ENCODE data around the gene TMEM151B.

TMEM151B gene

DNA sequence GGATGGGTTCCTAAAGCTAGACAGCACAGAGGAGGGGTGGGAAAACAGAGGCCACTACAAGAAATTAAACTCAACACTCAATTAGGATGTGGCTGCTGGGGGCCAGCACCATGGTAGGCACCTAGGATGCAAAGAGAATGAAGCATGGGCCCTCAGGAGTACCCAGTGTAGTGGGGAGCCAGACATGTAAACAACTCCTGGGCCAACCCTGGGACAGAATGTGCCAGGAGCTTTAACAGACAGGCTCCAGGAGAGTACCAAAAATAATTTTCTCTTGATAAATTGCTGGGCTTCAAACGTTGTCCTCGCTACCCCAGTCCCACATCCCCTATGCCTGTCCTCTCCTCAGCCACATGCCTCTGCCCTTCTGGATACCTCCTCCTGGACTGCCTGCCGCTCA is 1.7 kb downstream of the TMEM151B start:
- TF ChIP-seq, protein P1, sequence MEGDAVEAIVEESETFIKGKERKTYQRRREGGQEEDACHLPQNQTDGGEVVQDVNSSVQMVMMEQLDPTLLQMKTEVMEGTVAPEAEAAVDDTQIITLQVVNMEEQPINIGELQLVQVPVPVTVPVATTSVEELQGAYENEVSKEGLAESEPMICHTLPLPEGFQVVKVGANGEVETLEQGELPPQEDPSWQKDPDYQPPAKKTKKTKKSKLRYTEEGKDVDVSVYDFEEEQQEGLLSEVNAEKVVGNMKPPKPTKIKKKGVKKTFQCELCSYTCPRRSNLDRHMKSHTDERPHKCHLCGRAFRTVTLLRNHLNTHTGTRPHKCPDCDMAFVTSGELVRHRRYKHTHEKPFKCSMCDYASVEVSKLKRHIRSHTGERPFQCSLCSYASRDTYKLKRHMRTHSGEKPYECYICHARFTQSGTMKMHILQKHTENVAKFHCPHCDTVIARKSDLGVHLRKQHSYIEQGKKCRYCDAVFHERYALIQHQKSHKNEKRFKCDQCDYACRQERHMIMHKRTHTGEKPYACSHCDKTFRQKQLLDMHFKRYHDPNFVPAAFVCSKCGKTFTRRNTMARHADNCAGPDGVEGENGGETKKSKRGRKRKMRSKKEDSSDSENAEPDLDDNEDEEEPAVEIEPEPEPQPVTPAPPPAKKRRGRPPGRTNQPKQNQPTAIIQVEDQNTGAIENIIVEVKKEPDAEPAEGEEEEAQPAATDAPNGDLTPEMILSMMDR (IDR thresholded peaks at IDR 0.05; ENCODE audit: low read depth, low read length) = no peak
- H3K4me3 ChIP-seq (replicated peaks in 1 of 2; ENCODE audit: low read depth in 2 of 2, low read length in 2 of 2) = no peak overlapping the region
- no peak for DNase-seq (ENCODE audit: low read depth in 2 of 2)

DNA sequence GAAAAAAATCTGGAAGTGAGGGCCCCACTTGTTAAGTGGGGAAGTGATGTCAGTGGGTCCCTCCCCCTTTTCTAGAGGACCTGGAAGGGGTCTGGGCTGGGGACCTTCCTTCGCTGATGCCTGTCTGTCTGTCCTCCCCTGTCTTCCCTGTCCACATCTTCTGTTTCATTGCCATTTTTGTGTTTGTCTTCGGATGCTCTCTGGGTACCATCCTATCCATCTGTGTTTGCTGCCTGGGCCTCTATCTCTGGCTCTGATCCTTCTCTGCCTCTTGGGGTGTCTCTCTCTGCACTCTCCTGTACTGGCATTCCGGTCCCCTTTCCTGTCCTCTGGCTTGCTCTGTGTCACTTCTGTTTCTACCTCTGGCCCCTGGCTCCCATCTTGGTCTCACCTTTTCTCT is 2.3 kb downstream of the TMEM151B start:
- TF ChIP-seq, protein P1 (IDR thresholded peaks at IDR 0.05; ENCODE audit: low read depth, low read length) = no peak
- no peak overlapping the region for H3K4me3 ChIP-seq (replicated peaks in 1 of 2; ENCODE audit: low read depth in 2 of 2, low read length in 2 of 2)
- no peak for DNase-seq (ENCODE audit: low read depth in 2 of 2)

DNA sequence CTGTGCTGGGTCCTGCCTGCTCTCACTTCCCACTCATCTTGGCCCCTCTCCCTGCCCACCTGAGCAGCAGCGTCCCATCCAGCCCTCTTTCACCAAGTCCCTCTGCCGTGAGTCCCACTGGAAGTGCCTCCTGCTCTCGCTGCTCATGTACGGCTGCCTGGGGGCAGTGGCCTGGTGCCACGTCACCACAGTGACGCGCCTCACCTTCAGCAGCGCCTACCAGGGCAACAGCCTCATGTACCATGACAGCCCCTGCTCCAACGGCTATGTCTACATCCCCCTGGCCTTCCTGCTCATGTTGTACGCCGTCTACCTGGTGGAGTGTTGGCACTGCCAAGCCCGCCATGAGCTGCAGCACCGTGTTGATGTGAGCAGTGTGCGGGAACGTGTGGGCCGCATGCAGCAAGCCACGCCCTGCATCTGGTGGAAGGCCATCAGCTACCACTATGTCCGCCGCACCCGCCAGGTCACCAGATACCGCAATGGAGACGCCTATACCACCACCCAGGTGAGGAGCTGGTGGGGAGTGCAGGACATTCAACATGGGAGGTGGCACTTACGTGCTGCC is 2.8 kb downstream of the TMEM151B start:
- DNase-seq (ENCODE audit: low read depth in 2 of 2) = no peak

DNA sequence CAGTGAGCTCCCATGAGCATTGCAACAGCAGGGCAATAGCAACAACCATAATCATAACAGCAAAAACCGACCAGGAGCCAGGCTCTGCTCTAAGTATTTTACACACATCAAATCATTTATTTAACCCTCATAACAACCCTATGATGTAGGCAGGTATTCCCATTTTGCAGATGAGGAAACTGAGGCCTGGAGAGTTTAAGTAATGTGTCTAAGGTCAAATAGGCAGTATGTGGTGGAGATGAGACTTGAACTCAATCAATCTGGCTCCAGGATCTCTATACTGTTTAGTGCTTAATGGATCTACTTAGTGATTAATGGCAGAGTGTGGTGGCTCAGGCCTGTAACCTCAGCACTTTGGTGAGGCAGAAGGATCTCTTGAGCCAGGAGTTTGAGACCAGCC is 3.4 kb downstream of the TMEM151B start:
- no peak overlapping the region for H3K4me3 ChIP-seq (replicated peaks in 1 of 2; ENCODE audit: low read depth in 2 of 2, low read length in 2 of 2)
- TF ChIP-seq, protein P1 (IDR thresholded peaks at IDR 0.05; ENCODE audit: low read depth, low read length) = no peak
- no peak for DNase-seq (ENCODE audit: low read depth in 2 of 2)

More for the DNA sequence above, 2.8 kb downstream of the TMEM151B start:
- no peak overlapping the region for H3K4me3 ChIP-seq (replicated peaks in 1 of 2; ENCODE audit: low read depth in 2 of 2, low read length in 2 of 2)
- TF ChIP-seq, protein P1 (IDR thresholded peaks at IDR 0.05; ENCODE audit: low read depth, low read length) = no peak

DNA sequence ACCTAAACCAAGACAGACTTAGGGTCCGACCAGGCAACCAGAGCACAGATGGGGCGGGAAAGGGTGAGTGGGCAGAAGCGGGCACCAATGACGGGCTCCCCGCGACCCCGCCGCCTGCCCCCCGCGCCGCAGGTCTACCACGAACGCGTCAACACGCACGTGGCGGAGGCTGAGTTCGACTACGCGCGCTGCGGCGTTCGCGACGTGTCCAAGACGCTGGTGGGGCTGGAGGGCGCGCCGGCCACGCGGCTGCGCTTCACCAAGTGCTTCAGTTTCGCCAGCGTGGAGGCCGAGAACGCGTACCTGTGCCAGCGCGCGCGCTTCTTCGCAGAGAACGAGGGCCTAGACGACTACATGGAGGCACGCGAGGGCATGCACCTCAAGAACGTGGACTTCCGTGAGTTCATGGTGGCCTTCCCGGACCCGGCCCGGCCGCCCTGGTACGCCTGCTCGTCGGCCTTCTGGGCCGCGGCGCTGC is 5.1 kb downstream of the TMEM151B start:
- H3K4me3 ChIP-seq (replicated peaks in 1 of 2; ENCODE audit: low read depth in 2 of 2, low read length in 2 of 2) = no peak overlapping the region
- DNase-seq (ENCODE audit: low read depth in 2 of 2) = no peak
- TF ChIP-seq, protein P1 (IDR thresholded peaks at IDR 0.05; ENCODE audit: low read depth, low read length) = no peak

DNA sequence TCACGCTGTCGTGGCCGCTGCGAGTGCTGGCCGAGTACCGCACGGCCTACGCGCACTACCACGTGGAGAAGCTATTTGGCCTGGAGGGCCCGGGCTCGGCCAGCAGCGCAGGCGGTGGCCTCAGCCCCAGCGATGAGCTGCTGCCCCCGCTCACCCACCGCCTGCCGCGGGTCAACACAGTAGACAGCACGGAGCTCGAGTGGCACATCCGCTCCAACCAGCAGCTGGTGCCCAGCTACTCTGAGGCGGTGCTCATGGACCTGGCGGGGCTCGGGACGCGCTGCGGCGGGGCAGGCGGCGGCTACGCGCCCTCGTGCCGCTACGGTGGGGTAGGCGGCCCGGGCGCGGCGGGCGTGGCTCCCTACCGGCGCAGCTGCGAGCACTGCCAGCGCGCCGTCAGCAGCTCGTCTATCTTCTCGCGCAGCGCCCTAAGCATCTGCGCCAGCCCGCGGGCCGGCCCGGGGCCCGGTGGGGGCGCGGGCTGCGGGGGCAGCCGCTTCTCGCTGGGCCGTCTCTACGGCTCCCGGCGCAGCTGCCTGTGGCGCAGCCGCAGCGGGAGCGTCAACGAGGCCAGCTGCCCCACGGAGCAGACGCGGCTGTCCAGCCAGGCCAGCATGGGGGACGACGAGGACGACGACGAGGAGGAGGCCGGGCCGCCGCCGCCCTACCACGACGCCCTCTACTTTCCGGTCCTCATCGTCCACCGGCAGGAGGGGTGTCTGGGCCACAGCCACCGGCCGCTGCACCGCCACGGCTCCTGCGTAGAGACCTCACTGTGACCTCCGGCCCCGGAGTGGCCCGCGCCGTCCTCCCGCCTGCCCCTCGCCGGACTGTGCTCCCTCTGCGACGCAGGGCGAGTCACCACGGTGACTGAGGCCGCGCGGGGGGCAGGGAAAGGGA is 5.7 kb downstream of the TMEM151B start:
- TF ChIP-seq, protein P1 (IDR thresholded peaks at IDR 0.05; ENCODE audit: low read depth, low read length) = no peak
- no peak for DNase-seq (ENCODE audit: low read depth in 2 of 2)
- H3K4me3 ChIP-seq (replicated peaks in 1 of 2; ENCODE audit: low read depth in 2 of 2, low read length in 2 of 2) = no peak overlapping the region
